Effector CD8-positive, alpha-beta T cell (primary cell): ENCODE measurements around the gene CEBPA.

Experiments used
- DNase-seq: peaks from one replicate; lab custom pipeline; 2025; lab: John Stamatoyannopoulos, UW

Gene CEBPA

GRCh38 chr19:33273065-33273736 lies 29.1 kb downstream of the CEBPA start:
- DNase-seq = no peak

DNA sequence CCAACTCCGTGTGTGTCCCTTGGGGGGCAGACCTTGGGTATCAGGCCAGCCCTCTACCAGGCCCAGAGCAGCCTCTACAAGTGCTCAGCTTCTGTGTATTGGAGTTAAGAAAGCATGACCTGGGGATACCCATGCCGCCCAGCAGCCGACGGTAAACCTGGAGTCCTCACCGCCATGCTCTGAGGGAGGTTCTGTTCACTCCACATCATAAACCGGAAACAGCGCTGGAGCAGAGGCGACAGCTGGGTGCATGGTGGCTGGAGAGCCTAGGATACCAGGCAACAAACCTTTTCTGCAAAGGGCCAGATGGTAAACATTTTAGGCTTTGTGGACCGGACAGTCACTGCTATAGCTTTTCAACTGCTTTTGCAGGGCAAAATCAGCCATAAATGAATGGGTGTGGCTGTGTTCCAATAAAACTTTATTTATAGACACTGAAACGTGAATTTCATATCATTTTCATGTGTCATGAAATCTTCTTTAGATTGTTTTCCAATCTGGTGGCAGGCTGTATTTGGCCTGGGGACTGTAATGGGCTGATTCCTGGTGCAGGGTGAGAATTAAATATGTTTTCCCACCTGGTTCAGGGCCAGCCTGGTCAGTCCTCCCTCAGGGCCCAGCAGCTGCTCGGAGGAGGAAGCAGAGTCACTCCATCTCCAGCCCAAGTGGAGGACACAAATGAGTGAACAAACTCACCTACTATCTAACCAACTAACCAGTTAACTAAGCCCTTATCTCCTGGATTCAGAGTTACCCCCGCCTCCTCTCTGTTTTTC lies 30.9 kb downstream of the CEBPA start:
- no peak for DNase-seq

DNA sequence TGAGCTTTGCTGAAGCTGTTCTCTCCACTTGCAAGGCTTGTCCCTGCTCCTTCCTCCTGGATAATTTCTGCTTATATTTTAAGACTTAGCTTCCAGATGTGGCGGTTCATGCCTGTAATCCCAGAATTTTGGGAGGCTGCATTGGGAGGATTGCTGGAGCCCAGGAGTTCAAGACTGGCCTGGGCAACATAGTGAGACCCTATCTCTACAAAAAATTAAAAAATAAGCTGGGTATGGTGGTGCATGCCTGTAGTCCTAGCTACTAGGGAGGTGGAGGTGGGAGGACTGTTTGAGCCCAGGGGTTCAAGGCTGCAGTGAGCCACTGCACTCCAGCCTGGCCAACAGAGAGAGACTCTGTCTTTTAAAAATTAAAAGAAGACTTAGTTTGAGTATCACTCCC lies 31.6 kb downstream of the CEBPA start:
- no peak for DNase-seq

DNA sequence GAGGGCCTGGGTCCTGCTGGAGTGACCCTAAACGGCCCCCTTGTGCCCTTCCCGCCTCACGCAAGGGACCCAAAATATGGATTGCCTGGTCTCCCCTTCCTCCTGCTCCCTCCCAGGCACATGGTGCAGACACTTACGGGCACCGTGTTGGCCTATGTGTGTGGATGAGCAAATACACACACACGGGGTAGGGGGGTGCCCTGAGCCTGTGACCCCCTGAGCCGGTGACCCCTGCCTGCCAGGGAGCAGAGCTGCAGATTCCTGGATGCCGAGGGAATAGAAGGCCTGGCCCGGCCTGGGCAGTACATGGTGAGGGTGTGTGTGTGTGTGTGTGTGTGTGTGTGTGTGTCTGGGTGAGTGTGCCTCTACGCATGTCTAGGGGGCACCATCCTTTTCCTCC lies 33.3 kb downstream of the CEBPA start:
- no peak for DNase-seq

DNA sequence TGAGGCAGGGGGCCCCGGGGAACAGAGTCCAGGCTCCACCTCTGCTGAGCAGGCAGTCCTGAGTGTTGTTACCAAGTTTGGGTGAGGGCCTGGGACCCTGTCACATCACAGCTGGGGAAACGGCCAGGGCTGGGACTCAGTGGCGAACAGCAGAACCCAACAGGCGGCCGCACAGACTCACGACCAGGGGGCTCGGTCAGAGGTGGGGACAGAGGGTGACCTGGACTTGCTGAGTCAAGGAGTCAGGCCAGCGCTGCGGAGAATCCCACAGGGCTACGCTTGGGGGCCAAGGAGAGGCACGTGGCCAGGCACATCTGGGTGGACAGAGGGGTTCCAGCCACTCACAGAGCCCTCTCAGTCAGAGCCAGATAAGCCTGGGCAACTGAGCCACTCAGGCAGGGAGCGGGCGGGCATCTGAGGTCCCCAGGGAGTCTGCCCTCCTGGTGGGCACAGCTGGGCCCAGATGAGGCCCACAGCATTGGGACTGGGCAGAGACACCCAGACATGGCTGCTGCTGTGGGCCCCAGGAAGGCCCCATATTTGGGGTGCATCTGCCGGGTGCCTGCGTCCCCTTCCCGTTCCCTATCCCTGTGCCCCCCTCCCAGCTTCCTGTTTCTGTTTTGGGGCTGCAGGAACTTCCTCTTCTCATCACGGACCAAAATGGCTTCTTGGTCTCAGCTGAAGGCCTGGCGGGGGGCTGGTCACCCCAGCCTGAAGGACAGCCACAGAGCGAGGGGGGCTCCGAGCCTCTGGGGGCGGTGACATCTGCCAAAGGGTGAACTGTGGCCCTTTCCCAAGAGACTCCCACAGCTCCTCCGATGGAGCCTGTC lies 34.0 kb downstream of the CEBPA start:
- DNase-seq = no peak

DNA sequence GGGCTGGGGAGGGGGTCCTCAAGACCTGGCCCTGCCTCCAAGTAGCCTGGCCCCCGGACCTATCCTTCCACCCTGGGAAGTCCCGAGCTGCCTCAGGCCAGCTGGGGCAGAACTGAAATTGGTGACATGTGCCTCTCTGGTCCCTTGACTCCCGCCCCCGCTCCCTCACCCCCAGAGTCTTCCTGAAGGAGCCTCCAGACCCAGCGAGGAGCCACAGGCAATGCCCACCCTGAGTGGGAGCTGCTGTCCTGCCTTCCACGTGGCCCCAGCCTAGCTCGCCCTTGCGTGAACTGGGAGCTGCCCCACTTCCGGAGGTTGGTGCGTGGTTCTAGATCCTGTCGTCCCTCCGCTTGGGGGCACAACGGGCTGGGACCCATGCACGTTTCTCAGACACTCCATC lies 34.6 kb downstream of the CEBPA start:
- no peak for DNase-seq

DNA sequence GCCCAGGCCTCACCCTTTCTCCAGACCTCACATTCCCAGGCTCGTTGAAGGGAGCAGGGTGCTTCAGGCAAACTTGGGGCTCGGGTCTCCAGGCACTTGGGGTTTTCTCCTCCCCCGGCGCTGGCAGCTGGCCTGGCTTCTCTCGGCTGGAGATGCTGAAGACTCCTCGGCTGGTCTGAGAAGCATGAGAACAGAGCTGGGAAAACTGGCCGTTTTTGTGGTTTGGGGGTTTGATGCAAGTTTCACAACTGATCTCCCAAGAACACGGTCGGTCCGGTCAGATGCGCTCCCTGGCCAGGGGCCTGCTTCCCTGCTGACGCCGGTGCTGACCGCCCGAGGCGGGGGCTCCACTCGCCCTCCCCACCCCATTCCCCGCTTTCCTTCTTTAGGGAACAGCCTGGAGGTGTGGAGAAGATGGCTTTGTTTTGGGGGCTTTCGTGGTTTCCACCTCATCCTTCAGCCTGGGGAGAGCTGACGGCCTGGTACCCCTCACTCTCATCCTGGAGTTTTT lies 35.3 kb downstream of the CEBPA start:
- DNase-seq = no peak

GRCh38 chr19:33264881-33265445 lies 37.4 kb downstream of the CEBPA start:
- no peak for DNase-seq

DNA sequence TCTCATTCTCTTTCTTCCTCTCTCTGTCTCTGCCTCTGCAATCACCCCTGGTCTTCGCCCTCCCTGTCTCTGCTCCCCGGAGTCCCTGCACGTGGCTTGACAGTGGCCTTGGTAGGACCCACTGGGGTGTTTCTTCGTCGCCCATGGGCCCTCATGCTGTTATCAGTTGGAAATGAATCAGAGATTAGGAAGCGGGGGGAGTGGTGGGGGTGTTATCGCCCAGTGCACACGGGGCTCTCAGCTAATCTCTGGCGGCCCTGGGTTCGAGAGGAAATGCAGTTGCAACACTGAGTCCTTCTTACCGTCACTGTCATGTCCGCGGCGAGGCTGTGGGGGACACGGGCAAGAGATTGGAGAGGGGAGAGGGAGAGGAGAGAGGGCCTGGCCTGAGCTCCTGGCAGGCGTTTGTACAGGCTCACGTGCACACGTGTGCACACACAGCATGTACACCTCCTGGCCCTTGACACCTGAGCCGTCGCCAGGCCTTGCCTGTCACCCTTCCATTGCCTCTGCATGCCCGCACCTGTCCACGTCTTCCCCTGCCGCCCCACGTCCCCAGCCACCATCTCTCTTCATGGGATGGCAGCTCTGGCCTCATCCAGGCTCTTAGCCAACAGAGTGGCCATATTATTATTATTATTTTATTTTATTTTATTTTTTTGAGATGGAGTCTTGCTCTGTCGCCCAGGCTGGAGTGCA lies 38.9 kb downstream of the CEBPA start:
- no peak for DNase-seq

DNA sequence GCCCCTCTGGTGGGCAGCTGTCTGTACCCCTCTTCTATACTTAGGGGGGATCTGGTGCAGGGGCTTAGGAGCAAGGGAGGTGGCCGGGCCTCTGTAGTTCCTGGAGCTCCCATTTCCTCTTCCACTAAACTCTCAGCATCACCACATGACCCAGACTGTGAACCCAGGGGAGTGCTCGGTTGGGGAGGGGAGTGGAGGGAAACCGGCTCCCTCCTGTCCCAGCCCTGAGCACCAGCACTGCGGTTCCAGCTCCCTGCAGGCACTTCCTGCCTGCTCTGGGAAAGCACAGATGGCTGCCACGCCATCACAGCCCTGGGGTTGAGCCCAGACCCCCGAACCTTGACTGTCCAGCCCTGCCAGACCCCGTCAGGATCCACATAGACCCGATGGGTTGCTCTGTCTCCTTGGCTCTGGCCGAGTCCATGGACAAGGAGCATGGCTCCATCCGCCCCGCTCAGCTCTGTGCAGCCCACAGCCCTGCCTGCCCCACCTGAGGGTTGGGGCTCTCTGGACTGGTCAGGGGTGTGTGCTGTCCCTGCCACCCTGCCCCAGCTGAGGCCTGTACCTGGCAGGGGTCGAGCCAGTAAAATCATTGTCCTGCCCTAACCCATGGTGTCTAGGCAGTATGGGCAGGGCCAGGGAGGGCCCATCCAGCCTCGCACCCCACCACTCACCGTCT lies 40.7 kb downstream of the CEBPA start:
- DNase-seq = no peak

- no peak for DNase-seq
These were observed 41.5 kb downstream of the CEBPA start for GRCh38 chr19:33260628-33261418.

- DNase-seq = no peak
These were observed 42.8 kb downstream of the CEBPA start for GRCh38 chr19:33259539-33259938.

DNA sequence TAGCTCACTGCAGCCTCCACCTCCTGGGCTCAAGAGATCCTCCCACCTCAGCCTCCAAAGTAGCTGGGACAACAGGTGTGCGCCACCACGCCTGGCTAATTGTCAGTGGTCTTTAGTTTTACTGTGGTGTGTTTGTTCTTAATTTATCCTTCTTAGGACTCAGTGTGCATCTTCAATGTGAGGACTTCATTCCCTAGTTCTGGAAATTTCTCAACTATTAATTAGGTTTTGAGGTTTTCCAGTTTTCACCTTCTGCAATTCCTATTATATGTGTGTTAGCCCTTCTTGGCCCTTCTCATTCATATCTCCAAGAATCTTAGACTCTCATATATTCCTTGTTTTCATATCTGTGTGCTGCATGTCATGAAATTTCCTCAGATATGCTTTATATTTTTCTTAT lies 44.5 kb downstream of the CEBPA start:
- no peak for DNase-seq

DNA sequence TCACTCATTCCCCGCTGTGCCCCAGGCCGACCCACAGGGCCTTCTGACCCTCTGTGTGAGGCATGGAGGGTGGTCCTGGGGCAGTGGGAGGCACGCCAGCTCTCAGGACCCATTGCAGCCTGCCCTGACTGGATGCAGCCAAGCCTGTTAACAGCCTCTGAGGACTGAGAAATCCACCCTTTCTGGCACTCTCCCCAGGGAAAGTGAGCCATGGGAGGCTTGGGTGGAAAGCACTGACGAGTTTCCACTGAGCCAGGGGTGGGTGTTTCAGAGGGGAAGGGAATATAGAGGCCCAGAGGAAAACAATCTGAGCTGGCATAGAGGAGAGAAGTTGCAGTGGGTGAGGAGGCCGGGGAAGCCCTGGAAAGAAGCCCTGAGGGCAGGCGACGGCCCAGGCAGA lies 46.1 kb downstream of the CEBPA start:
- no peak for DNase-seq

GRCh38 chr19:33255781-33256180 lies 46.6 kb downstream of the CEBPA start:
- DNase-seq = no peak

DNA sequence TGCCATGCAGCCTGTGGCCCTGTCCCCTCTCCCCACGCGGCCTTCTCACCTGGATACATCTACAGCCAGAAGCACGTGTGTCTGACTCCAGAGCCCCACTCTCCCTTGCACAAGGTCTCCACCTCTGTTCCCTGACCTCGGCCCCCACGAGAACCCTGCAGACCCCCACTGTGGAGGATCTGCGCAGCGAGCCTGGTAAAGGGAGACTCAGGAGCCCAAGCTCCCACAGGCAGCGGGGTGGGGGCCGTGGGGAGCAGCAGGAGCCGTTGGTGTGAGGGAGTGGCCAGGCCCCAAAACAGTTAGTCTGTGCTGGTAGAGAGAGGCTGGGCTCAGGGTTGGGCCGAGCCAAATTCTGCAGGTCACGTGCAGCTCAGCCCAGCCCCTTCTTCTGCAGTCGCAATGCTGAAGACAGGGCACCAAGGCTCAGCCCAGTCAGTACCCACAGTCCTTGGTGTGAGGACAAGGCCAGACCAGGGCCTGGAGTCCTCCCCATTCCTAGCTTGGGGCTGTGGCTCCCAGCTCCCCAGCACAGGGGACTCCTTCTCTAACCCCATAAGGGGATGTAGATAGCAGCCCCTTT lies 48.0 kb downstream of the CEBPA start:
- no peak for DNase-seq

- no peak for DNase-seq
These were observed 49.4 kb downstream of the CEBPA start for GRCh38 chr19:33252971-33253370.

DNA sequence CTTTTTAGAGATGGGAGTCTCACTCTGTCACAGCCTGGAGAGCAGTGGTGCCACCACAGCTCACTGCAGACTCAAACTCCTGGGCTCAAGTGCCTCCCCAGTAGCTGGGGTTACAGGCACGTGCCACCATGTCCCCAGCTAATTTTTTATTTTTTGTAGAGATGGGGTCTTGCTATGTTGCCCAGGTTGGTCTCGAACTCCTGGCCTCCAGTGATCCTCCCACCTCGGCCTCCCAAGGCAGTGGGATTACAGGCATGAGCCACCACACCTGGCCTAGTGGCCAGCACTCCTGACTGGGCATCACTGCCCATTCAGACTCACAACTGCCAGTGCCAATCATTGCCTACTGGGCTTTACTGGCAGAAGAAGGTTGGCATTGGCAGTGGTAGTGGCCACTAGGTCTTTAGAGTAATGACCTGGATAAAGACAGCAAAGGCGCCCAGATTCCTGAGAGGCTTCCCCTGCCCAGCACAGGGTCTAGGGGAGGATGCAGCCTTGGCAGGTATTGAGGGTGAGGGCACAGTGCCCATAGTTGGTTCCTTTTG lies 49.8 kb downstream of the CEBPA start:
- no peak for DNase-seq

GRCh38 chr19:33251526-33252090 lies 50.7 kb downstream of the CEBPA start:
- DNase-seq = no peak
